Transverse colon (tissue), 4 donors: ENCODE measurements around the gene SECISBP2.

Experiments
- CTCF ChIP-seq, 5 experiments: fragments of 200-600 bp in 3 of 5; fragments of 450-650 bp in 2 of 5; sonication (generic) in 3 of 5; IDR thresholded peaks; 1 replicate in 2 of 5; 2 replicates in 3 of 5; pipeline ENCODE4 v1.5.1; 2016 to 2017; ENCODE audit warnings: antibody characterized with exemption in 5 of 5, inconsistent platforms in 3 of 5, mild to moderate bottlenecking in 2 of 5, moderate library complexity in 1 of 5
- EP300 ChIP-seq: sonication (generic); formaldehyde crosslinking; IDR thresholded peaks from one replicate; pipeline ENCODE4 v1.6.1; 2017; ENCODE audit warnings: antibody characterized with exemption, low read depth
- POLR2A ChIP-seq: fragments of 450-650 bp; IDR thresholded peaks from one replicate; pipeline ENCODE4 v1.6.1; 2016; ENCODE audit warnings: antibody characterized with exemption, mild to moderate bottlenecking, moderate library complexity
- POLR2AphosphoS5 ChIP-seq, 3 donors: sonication (generic); formaldehyde crosslinking; IDR thresholded peaks; one replicate each; pipeline ENCODE4 v1.6.1; 2016; ENCODE audit warnings: antibody characterized with exemption in 3 of 3

DNA sequence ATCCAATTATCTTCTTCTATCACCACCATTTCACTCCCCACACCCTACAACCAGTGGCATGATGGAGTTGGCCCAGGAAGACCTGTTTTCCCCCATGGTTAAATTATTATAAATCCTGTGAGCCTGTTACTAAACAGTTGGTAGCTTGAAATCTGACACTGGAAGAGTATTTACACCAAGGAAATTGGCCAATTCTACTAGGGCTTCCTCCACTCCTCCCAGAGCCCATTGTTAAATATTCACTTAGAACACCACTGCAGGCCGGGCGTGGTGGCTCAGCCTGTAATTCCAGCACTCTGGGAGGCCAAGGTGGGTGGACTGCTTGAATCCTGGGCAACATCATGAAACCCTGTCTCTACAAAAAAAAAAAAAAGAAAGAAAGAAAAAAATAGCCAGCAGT is 39.7 kb upstream of the SECISBP2 start:
- no peak for TF ChIP-seq EP300
- no peak for TF ChIP-seq POLR2A
- TF ChIP-seq POLR2AphosphoS5 (IDR thresholded peaks at IDR 0.05), result no peak
- no peak for TF ChIP-seq CTCF (IDR thresholded peaks at IDR 0.05)
